ENCODE data around the gene RSPO3.

GRCh38 chr6:127191716-127192115 is 73.2 kb downstream of the RSPO3 start:
- no peak for TF ChIP-seq EZH2phosphoT487 (IDR thresholded peaks at IDR 0.05; ENCODE audit: insufficient read depth, low read depth)
- no peak for TF ChIP-seq EZH2 (IDR thresholded peaks at IDR 0.05; ENCODE audit: insufficient read depth, poor library complexity, severe bottlenecking)

Data from GM23248 (cell line).